ENCODE data around the gene EP400. TPM values are rescaled to one million over a fixed set of nuclear protein-coding genes. Genes with fewer than 3 reads are reported as not detected.

The EP400 gene
- total and polyA plus RNA-seq, 4 donors: 11.4 to 47.8 (median 25.7) TPM

- no peaks in the 10 kb centered on the region for H3K27me3 ChIP-seq (ENCODE audit: control insufficient read depth in 3 of 3, insufficient read depth in 3 of 3, low read length in 2 of 3)
- ATAC-seq (ENCODE audit: insufficient read depth, low FRiP score) (no peak), DNase-seq (no peak)
- no peak overlapping the region for H3K9ac ChIP-seq (ENCODE audit: insufficient read depth in 1 of 2, low read length in 2 of 2)
- peaks cover 0 to 2% (median 0%) of the 10 kb centered on the region in 4 donors for H3K9me3 ChIP-seq (ENCODE audit: control insufficient read depth in 4 of 4, insufficient read depth in 3 of 4, low read length in 3 of 4)
- H3K4me3 ChIP-seq: no peak overlapping the region
- 90 to 93% methylated on average over 8 of the region's 8 CpGs for WGBS, 2 donors
- TF ChIP-seq CTCF (IDR thresholded peaks at IDR 0.05; ENCODE audit: control extremely low read depth, extremely low read depth): no peak
- H3K36me3 ChIP-seq (ENCODE audit: control insufficient read depth in 4 of 4, insufficient read depth in 4 of 4, low read length in 4 of 4): peaks cover 0 to 13% (median 3%) of the 10 kb centered on the region in 4 donors
- H3K27ac ChIP-seq (ENCODE audit: low read depth in 1 of 2, low read length in 1 of 2): no peak overlapping the region
- peaks cover 0 to 8% (median 0%) of the 10 kb centered on the region in 5 donors for H3K4me1 ChIP-seq (ENCODE audit: control insufficient read depth in 5 of 5, insufficient read depth in 5 of 5, low read length in 5 of 5)
These were observed 25.5 kb downstream of the EP400 start for GRCh38 chr12:131975228-131975627.

GRCh38 chr12:131979606-131980005 is 29.9 kb downstream of the EP400 start:
- no peaks in the 10 kb centered on the region for H3K27me3 ChIP-seq (ENCODE audit: control insufficient read depth in 3 of 3, insufficient read depth in 3 of 3, low read length in 2 of 3)
- ATAC-seq (ENCODE audit: insufficient read depth, low FRiP score) (no peak), DNase-seq (no peak)
- no peak overlapping the region for H3K9ac ChIP-seq (ENCODE audit: insufficient read depth in 1 of 2, low read length in 2 of 2)
- no peak overlapping the region for H3K27ac ChIP-seq (ENCODE audit: low read depth in 1 of 2, low read length in 1 of 2)
- no peak for TF ChIP-seq CTCF (IDR thresholded peaks at IDR 0.05; ENCODE audit: control extremely low read depth, extremely low read depth)
- H3K36me3 ChIP-seq (ENCODE audit: control insufficient read depth in 4 of 4, insufficient read depth in 4 of 4, low read length in 4 of 4): peaks cover 0 to 26% (median 23%) of the 10 kb centered on the region in 4 donors
- whole genome bisulfite sequencing, 2 donors: 91 to 93% methylated on average over 12 of the region's 12 CpGs
- no peak overlapping the region for H3K4me3 ChIP-seq
- H3K4me1 ChIP-seq (ENCODE audit: control insufficient read depth in 5 of 5, insufficient read depth in 5 of 5, low read length in 5 of 5): no peaks in the 10 kb centered on the region
- peaks cover 0 to 2% (median 0%) of the 10 kb centered on the region in 4 donors for H3K9me3 ChIP-seq (ENCODE audit: control insufficient read depth in 4 of 4, insufficient read depth in 3 of 4, low read length in 3 of 4)

- ATAC-seq (ENCODE audit: insufficient read depth, low FRiP score) (no peak), DNase-seq (no peak)
- H3K4me3 ChIP-seq: no peak overlapping the region
- H3K9me3 ChIP-seq (ENCODE audit: control insufficient read depth in 4 of 4, insufficient read depth in 3 of 4, low read length in 3 of 4): peaks cover 0 to 2% (median 0%) of the 10 kb centered on the region in 4 donors
- H3K9ac ChIP-seq (ENCODE audit: insufficient read depth in 1 of 2, low read length in 2 of 2): no peak overlapping the region
- H3K27me3 ChIP-seq (ENCODE audit: control insufficient read depth in 3 of 3, insufficient read depth in 3 of 3, low read length in 2 of 3): no peaks in the 10 kb centered on the region
- no peak for TF ChIP-seq CTCF (IDR thresholded peaks at IDR 0.05; ENCODE audit: control extremely low read depth, extremely low read depth)
- whole genome bisulfite sequencing, 2 donors: 82 to 89% methylated on average over 3 of the region's 3 CpGs
- no peak overlapping the region for H3K27ac ChIP-seq (ENCODE audit: low read depth in 1 of 2, low read length in 1 of 2)
- H3K36me3 ChIP-seq (ENCODE audit: control insufficient read depth in 4 of 4, insufficient read depth in 4 of 4, low read length in 4 of 4): peaks cover 0 to 29% (median 24%) of the 10 kb centered on the region in 4 donors
- H3K4me1 ChIP-seq (ENCODE audit: control insufficient read depth in 5 of 5, insufficient read depth in 5 of 5, low read length in 5 of 5): no peaks in the 10 kb centered on the region
These were observed 30.5 kb downstream of the EP400 start for GRCh38 chr12:131980263-131980662.

GRCh38 chr12:131981388-131981787 is 31.6 kb downstream of the EP400 start:
- no peak for TF ChIP-seq CTCF (IDR thresholded peaks at IDR 0.05; ENCODE audit: control extremely low read depth, extremely low read depth)
- Histone ChIP-seq H3K9ac (ENCODE audit: insufficient read depth in 1 of 2, low read length in 2 of 2) (no peak overlapping the region), H3K36me3 (ENCODE audit: control insufficient read depth in 4 of 4, insufficient read depth in 4 of 4, low read length in 4 of 4) (peaks cover 0 to 34% (median 24%) of the 10 kb centered on the region in 4 donors), H3K27me3 (ENCODE audit: control insufficient read depth in 3 of 3, insufficient read depth in 3 of 3, low read length in 2 of 3) (no peaks in the 10 kb centered on the region), H3K27ac (ENCODE audit: low read depth in 1 of 2, low read length in 1 of 2) (no peak overlapping the region), H3K4me1 (ENCODE audit: control insufficient read depth in 5 of 5, insufficient read depth in 5 of 5, low read length in 5 of 5) (no peaks in the 10 kb centered on the region), H3K9me3 (ENCODE audit: control insufficient read depth in 4 of 4, insufficient read depth in 3 of 4, low read length in 3 of 4) (peaks cover 0 to 2% (median 0%) of the 10 kb centered on the region in 4 donors), H3K4me3 (no peak overlapping the region)
- WGBS, 2 donors: 97 to 98% methylated on average over 10 of the region's 10 CpGs
- no peak for DNase-seq
- no peak for ATAC-seq (ENCODE audit: insufficient read depth, low FRiP score)
